Testis (tissue), 2 donors: ENCODE results near the gene PIWIL4.

Experiments used
- POLR2A ChIP-seq: fragments of 450-650 bp; IDR thresholded peaks from one replicate; pipeline ENCODE4 v1.6.1; 2017; ENCODE audit warnings: antibody characterized with exemption, mild to moderate bottlenecking, moderate library complexity
- TF ChIP-seq, protein P1 (sequence below), 3 experiments: fragments of 450-650 bp in 2 of 3; fragments of 200-600 bp in 1 of 3; sonication (generic) in 1 of 3; IDR thresholded peaks; one replicate each; pipeline ENCODE4 v1.5.1; 2016 to 2019; ENCODE audit warnings: antibody characterized with exemption in 3 of 3, mild to moderate bottlenecking in 2 of 3, moderate library complexity in 1 of 3

- TF ChIP-seq POLR2A = no peak
- TF ChIP-seq, protein P1, sequence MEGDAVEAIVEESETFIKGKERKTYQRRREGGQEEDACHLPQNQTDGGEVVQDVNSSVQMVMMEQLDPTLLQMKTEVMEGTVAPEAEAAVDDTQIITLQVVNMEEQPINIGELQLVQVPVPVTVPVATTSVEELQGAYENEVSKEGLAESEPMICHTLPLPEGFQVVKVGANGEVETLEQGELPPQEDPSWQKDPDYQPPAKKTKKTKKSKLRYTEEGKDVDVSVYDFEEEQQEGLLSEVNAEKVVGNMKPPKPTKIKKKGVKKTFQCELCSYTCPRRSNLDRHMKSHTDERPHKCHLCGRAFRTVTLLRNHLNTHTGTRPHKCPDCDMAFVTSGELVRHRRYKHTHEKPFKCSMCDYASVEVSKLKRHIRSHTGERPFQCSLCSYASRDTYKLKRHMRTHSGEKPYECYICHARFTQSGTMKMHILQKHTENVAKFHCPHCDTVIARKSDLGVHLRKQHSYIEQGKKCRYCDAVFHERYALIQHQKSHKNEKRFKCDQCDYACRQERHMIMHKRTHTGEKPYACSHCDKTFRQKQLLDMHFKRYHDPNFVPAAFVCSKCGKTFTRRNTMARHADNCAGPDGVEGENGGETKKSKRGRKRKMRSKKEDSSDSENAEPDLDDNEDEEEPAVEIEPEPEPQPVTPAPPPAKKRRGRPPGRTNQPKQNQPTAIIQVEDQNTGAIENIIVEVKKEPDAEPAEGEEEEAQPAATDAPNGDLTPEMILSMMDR (IDR thresholded peaks at IDR 0.05) = no peak
These were observed 21.7 kb upstream of the PIWIL4 start for GRCh38 chr11:94545264-94546161.
